ENCODE data around the gene PTPRG. TPM values are rescaled to one million over a fixed set of nuclear protein-coding genes. Genes with fewer than 3 reads are reported as not detected.

PTPRG gene
- total RNA-seq, 1 experiment from 2014 or later = 0.73 TPM

DNA sequence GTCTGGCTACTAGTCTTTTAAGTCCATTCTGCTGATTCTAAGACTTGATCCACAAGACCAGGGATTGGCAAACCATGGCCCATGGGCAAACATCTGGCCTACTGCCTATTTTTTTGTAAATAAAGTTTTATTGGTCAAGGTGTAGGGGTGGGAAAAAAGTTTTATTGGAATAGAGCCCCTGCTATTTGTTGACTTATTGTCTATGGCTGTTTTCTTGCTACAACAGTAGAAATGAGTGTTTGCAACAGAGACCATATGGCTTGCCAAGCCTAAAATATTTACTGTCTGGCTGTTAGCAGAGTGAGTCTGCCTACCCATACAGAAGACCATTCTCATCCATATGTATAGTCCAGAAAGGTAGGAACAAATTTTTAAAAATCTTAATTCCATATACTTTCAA is 106.4 kb downstream of the PTPRG start:
- Histone ChIP-seq H3K27ac (ENCODE audit: low read length) (no peak overlapping the region), H3K79me2 (ENCODE audit: low read length) (no peaks in the 10 kb centered on the region), H3K27me3 (ENCODE audit: low read length) (no peaks in the 10 kb centered on the region), H2AFZ (ENCODE audit: low read length) (no peak overlapping the region), H3K9me3 (ENCODE audit: low read length) (no peaks in the 10 kb centered on the region; the same call in 1 of the 2 replicates), H3K4me1 (ENCODE audit: insufficient read depth, low read length) (no peaks in the 10 kb centered on the region), H3K4me3 (ENCODE audit: low read length) (no peak overlapping the region), H3F3A (ENCODE audit: low read length, unreplicated experiment) (no peaks in the 10 kb centered on the region), H3K9me2 (replicated peaks; ENCODE audit: low read length) (no peaks in the 10 kb centered on the region), H3K36me3 (ENCODE audit: low read depth, low read length) (no peaks in the 10 kb centered on the region), H4K20me1 (ENCODE audit: low read length) (no peaks in the 10 kb centered on the region), H3K4me2 (ENCODE audit: low read length) (no peak overlapping the region), H3K9ac (ENCODE audit: low read length) (no peak overlapping the region)
- BruUV-seq (replicated peaks) = no TSS peak
- DNase-seq (no peak), ATAC-seq (no peak)
- ChIA-PET POLR2A (ENCODE audit: unreplicated experiment) (no interaction called here), CTCF (no interaction called here)
- intact Hi-C loops (cut with micrococcal nuclease) = no loop called here
- TF ChIP-seq EZH2 (IDR thresholded peaks at IDR 0.05; ENCODE audit: low read length, unreplicated experiment) = no peak
- no peak for TF ChIP-seq EZH2phosphoT487 (IDR thresholded peaks at IDR 0.05; ENCODE audit: borderline replicate concordance, low read length)
- TF ChIP-seq, protein P1, sequence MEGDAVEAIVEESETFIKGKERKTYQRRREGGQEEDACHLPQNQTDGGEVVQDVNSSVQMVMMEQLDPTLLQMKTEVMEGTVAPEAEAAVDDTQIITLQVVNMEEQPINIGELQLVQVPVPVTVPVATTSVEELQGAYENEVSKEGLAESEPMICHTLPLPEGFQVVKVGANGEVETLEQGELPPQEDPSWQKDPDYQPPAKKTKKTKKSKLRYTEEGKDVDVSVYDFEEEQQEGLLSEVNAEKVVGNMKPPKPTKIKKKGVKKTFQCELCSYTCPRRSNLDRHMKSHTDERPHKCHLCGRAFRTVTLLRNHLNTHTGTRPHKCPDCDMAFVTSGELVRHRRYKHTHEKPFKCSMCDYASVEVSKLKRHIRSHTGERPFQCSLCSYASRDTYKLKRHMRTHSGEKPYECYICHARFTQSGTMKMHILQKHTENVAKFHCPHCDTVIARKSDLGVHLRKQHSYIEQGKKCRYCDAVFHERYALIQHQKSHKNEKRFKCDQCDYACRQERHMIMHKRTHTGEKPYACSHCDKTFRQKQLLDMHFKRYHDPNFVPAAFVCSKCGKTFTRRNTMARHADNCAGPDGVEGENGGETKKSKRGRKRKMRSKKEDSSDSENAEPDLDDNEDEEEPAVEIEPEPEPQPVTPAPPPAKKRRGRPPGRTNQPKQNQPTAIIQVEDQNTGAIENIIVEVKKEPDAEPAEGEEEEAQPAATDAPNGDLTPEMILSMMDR (conservative IDR thresholded peaks at IDR 0.05; ENCODE audit: low read depth, low read length) = no peak

DNA sequence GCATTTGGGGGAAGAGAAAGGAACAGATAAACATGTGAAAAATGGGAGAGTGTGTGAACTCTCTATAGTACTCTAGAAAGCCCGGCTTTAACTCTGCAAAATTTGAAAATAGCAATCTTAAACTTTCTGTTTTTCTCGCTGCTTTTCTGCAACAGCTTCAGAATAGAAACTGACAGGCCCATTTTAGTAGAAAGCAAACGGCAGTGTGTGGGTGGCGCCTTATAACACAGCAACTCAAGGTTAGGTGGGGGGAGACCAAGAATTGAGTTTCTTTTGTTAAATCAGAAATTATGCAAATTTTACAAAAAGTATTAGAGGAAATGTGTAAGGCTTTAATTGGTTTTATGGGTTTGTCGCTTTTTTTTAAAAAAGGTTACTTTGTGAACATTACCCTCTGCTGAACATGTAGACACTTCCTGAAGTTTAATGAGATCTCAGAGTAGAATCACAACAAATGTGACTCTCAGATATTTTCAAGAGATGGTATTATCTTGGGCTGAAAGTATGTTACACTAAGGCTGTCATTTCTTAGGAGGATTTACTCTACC is 107.0 kb downstream of the PTPRG start:
- no peaks in the 10 kb centered on the region for H3K4me1 ChIP-seq (ENCODE audit: insufficient read depth, low read length)
- H3K9ac ChIP-seq (ENCODE audit: low read length) = no peak overlapping the region
- no peaks in the 10 kb centered on the region for H3K79me2 ChIP-seq (ENCODE audit: low read length)
- no peaks in the 10 kb centered on the region; the same call in 1 of the 2 replicates for H3K9me3 ChIP-seq (ENCODE audit: low read length)
- no peaks in the 10 kb centered on the region for H3K9me2 ChIP-seq (replicated peaks; ENCODE audit: low read length)
- ChIA-PET POLR2A (ENCODE audit: unreplicated experiment) (no interaction called here), CTCF (no interaction called here)
- H3K4me3 ChIP-seq (ENCODE audit: low read length) = no peak overlapping the region
- no TSS peak for BruUV-seq (replicated peaks)
- no peaks in the 10 kb centered on the region for H4K20me1 ChIP-seq (ENCODE audit: low read length)
- ATAC-seq (no peak), DNase-seq (no peak)
- TF ChIP-seq EZH2phosphoT487 (IDR thresholded peaks at IDR 0.05; ENCODE audit: borderline replicate concordance, low read length) (no peak), EZH2 (IDR thresholded peaks at IDR 0.05; ENCODE audit: low read length, unreplicated experiment) (no peak)
- TF ChIP-seq, protein P1 (conservative IDR thresholded peaks at IDR 0.05; ENCODE audit: low read depth, low read length) = no peak
- no peak overlapping the region for H3K27ac ChIP-seq (ENCODE audit: low read length)
- H3F3A ChIP-seq (ENCODE audit: low read length, unreplicated experiment) = no peaks in the 10 kb centered on the region
- no peak overlapping the region for H3K4me2 ChIP-seq (ENCODE audit: low read length)
- H3K36me3 ChIP-seq (ENCODE audit: low read depth, low read length) = no peaks in the 10 kb centered on the region
- intact Hi-C loops (cut with micrococcal nuclease) = no loop called here
- H2AFZ ChIP-seq (ENCODE audit: low read length) = no peak overlapping the region
- no peaks in the 10 kb centered on the region for H3K27me3 ChIP-seq (ENCODE audit: low read length)

DNA sequence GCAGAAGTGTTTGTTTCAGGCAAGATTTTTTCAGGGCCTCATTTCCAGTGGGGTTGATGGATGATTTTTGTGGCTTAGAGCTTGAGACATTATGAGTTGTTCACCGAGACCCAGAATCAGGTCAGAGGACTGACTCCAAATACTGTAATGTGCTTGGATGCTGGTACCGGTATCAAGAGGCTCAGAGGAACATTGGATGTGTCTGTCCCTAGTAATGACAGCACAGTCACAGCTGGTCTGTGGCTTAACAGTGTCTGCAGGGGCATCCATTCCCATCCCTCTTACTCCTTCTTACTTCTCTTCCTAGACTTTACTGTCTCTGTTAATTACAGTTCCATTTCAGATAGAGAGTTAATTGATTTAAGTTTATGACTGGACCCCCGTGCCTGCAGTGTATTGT is 107.8 kb downstream of the PTPRG start:
- Histone ChIP-seq H3K9me3 (ENCODE audit: low read length) (no peaks in the 10 kb centered on the region; the same call in 1 of the 2 replicates), H3K4me2 (ENCODE audit: low read length) (no peak overlapping the region), H4K20me1 (ENCODE audit: low read length) (no peaks in the 10 kb centered on the region), H3K4me3 (ENCODE audit: low read length) (no peak overlapping the region), H3K36me3 (ENCODE audit: low read depth, low read length) (no peaks in the 10 kb centered on the region), H3F3A (ENCODE audit: low read length, unreplicated experiment) (no peaks in the 10 kb centered on the region), H3K9me2 (replicated peaks; ENCODE audit: low read length) (no peaks in the 10 kb centered on the region), H3K27me3 (ENCODE audit: low read length) (no peaks in the 10 kb centered on the region), H3K27ac (ENCODE audit: low read length) (no peak overlapping the region), H2AFZ (ENCODE audit: low read length) (no peak overlapping the region), H3K79me2 (ENCODE audit: low read length) (no peaks in the 10 kb centered on the region), H3K4me1 (ENCODE audit: insufficient read depth, low read length) (no peaks in the 10 kb centered on the region), H3K9ac (ENCODE audit: low read length) (no peak overlapping the region)
- ChIA-PET POLR2A (ENCODE audit: unreplicated experiment) (no interaction called here), CTCF (no interaction called here)
- TF ChIP-seq, protein P1 (conservative IDR thresholded peaks at IDR 0.05; ENCODE audit: low read depth, low read length) = no peak
- TF ChIP-seq EZH2 (IDR thresholded peaks at IDR 0.05; ENCODE audit: low read length, unreplicated experiment) (no peak), EZH2phosphoT487 (IDR thresholded peaks at IDR 0.05; ENCODE audit: borderline replicate concordance, low read length) (no peak)
- ATAC-seq = no peak
- DNase-seq = no peak
- no TSS peak for BruUV-seq (replicated peaks)
- intact Hi-C loops (cut with micrococcal nuclease) = no loop called here

All from PC-3 (cell line).